GM19328 (cell line): ENCODE data around the gene COA1.
"Not testable (repeated sequence)": the region's sequence is repeated elsewhere in the genome, so short reads cannot be mapped to it uniquely, and the experiment has no call there.

Experiments used
- ATAC-seq: cut with Tn5 transposase; IDR thresholded peaks from one replicate; pipeline ENCODE4 v1.9.1; 2021; ENCODE audit warnings: mild to moderate bottlenecking, moderate library complexity; ENCODE audit not compliant: unreplicated experiment

Gene COA1

GRCh38 chr7:43729924-43730248 lies 563 bp upstream of the COA1 start:
- peak; percentile 4 for ATAC-seq

DNA sequence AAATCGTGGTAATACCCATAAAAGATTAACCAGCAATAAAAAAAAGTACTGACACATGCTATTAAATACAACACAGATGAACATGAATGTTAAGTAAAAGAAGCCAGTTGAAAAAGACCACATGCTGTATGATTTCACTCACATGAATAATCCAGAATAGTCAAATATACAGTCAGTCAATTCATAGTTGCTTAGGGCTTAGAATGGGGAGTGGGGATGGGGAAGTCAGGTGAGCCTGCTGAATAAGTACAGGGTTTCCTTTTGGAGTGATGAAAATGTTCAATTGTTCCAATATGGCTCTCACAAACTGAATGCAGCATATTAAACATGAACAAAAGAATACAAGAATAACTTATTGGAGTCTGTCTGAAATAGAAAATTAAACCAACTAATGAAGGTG lies 1.8 kb downstream of the COA1 start:
- ATAC-seq, result no peak

- ATAC-seq, result no peak
These were observed 2.3 kb downstream of the COA1 start for GRCh38 chr7:43727003-43727402.

DNA sequence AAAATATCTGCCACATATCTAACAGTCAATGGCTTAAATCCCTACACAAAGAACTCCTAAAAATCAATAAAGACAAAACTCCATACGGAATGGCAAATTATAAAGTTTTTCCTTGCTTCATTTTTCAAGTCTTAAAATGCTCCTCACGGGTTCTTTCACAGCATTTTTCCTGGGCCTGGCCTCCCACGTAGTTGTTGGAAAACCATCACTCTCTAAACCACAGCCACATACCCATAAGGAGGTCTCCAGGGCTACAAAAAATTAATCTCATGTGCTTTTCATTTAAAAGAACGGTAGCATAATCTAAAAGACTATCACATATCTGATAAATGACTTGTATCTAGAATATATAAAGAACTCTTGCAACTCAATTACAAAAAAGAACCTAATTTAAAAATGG lies 2.9 kb downstream of the COA1 start:
- ATAC-seq, result no peak

DNA sequence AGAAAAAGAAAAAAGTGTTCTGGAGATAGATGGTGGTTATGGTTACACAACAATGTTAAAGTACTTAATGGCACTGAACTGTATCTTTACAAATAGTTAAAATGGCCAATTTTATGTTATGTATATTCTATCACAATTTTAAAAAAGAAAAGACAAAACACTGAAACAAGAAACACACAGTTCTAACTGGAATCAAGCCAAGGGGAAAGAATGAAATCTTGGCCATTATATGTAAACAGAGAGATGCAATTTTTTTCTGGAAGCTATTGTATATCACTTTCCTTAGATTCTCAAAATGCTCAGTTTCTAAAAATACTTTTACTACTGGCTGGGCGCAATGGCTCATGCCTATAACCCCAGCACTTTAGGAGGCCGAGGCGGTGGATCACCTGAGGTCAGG lies 4.1 kb downstream of the COA1 start:
- ATAC-seq, result no peak

- no peak for ATAC-seq
These were observed 6.3 kb downstream of the COA1 start for GRCh38 chr7:43723007-43723341.

DNA sequence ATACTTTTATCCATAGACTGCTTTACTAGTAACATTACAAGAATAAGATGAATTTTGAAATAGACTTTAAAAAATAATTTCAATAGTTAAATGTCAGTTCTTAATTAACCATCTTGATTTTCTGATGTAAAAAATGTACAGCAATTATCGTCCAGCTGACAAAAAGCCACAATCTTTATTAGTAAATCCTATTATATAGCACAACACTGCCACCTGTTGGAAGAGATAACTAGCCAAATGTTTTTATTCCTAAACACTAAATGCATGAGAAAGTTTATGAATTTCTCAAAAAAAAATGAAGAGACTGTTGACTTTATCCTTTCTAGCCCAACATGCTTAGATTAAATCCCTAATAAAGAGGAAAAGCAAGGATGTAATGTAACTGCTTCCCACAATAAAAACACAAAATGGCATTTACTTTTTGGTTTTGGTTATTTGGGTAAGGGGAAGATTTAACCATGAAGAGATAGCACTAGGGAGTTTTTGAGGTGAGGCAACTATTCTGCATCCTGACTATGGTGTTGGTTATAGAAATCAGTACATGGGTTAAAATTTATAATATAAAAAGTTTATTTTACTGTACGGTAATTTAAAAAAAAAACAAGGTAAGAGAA lies 8.0 kb downstream of the COA1 start:
- no peak for ATAC-seq

DNA sequence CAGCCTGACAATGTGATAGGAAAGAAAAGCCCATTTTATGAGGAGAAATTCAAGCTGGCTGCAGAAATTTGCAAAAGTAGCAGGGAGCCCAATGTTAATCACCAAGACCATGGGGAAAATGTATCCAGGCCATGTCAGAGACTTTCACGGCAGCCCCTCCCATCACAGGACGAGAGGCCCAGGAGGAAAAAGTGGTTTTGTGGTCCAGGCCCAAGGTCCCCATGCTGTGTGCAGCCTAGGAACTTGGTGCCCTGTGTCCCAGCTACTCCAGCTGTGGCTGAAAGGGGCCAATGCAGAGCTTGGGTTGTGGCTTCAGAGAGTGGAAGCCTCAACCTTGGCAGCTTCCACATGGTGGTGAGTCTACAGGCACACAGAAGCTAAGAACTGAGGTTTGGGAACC lies 12.7 kb downstream of the COA1 start:
- ATAC-seq, result no peak

DNA sequence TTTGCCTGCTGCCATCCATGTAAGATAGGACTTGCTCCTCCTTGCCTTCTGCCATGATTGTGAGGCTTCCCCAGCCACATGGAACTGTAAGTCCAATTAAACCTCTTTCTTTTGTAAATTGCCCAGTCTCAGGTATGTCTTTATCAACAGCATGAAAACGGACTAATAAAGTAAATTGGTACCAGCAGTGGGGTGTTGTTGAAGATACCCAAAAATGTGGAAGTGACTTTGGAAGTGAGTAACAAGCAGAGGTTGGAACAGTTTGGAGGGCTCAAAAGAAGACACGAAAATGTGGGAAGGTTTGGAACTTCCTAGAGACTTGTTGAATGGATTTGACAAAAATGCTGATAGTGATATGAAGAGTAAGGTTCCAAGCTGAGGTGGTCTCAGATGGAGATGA lies 13.4 kb downstream of the COA1 start:
- ATAC-seq, result not testable (repeated sequence)

- no peak for ATAC-seq
These were observed 17.8 kb downstream of the COA1 start for GRCh38 chr7:43711503-43711902.

DNA sequence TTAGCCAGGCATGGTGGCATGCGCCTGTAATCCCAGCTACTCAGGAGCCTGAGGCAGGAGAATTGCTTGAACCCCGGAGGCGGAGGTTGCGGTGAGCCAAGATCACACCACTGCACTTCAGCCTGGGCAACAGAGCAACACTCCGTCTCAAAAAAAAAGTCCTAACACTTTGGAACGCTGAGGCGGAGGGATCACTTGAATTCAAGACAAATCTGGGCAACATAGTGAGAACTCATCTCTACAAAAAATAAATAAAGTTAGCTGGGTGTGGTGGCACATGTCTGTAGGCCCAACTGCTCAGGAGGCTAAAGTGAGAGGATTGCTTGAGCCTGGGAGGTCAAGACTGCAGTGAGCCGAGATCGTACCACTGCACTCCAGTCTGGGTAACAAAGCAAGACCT lies 21.3 kb downstream of the COA1 start:
- ATAC-seq, result not testable (repeated sequence)

DNA sequence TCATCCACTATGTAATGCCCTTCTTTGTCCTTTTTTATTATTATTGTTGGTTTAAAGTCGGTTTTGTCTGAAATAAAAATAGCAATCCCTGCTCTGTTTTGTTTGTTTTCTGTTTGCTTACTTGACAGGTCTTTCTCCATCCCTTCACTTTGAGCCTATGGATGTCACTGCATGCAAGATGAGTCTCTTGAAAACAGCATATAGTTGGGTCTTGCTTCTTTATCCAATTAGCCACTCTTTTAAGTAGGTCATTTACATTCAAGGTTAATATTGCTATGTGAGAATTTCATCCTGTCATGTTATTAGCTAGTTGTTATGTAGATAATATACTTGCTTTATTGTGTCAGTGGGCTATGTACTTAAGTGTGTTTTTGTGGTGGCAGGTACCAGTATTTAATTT lies 25.8 kb downstream of the COA1 start:
- ATAC-seq, result no peak

DNA sequence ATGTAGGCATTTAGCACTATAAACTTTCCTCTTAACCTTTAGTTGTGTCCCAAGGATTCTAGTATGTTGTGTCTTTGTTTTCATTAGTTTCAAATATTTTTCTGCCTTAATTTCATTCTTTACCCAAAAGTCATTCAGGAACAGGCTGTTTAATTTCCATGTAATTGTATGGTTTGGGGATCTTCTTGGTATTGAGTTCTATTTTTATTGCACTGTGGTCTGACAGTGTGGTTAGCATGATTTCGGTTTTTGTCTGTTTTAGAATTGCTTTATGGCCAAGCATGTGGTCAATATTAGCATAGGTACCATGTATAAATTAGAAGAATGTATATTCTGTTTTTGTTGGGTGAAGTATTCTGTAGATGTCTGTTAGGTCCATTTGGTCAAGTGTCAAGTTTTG lies 26.3 kb downstream of the COA1 start:
- no peak for ATAC-seq

DNA sequence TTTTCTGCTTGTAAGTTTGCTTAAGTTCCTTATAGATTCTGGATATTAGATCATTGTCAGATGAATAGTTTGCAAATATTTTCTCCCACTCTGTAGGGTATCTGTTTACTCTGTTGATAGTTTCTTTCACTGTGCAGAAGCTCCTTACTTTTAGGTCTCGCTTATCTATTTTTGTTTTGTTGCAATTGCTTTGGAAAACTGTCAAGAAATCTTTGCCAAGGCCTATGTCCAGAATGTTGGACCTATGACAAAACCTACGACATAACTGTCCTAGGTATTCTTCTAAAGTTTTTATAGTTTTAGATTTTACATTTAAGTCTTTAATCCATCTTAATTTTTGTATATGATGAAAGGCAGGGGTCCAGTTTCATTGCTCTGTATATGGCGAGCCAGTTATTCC lies 27.4 kb downstream of the COA1 start:
- ATAC-seq, result no peak

- ATAC-seq, result no peak
These were observed 27.8 kb downstream of the COA1 start for GRCh38 chr7:43701500-43701854.

DNA sequence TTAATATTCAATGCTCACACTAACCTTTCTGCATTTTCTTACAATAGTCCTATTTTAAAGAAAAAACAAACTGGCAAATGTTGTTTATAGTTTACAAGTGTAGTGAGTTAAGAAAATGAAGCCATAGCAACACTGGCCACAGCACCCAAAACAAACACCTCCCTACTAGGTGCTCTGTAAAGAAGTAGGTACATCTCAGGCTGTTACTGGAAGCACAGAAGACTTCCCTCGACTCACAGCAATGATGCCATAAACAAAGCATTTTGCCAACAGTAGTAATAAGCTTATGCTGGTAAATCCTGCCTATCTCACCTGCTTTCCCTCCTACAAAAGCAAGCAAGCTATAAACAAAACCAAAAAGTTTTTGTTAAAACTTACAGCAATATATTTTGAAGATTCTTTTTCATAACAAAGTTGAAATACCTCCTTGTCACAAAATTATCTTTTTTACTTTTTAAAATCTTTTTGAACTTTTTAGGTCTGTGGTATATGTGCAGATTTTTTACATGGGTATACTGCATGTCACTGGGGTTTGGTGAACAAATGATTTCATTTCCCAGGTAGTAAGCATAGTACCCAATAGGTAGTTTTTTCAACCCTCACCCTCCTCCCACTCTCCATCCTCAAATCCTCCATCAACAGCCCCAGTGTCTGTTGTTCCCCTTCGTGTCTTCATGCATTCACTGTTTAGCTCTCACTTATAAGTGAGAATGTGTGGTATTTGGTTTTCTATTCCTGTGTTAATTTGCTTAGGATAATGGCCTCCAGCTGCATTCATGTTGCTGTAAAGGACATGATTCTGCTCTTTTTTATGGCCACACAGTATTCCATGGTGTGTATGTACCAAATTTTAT lies 28.4 kb downstream of the COA1 start:
- no peak for ATAC-seq

DNA sequence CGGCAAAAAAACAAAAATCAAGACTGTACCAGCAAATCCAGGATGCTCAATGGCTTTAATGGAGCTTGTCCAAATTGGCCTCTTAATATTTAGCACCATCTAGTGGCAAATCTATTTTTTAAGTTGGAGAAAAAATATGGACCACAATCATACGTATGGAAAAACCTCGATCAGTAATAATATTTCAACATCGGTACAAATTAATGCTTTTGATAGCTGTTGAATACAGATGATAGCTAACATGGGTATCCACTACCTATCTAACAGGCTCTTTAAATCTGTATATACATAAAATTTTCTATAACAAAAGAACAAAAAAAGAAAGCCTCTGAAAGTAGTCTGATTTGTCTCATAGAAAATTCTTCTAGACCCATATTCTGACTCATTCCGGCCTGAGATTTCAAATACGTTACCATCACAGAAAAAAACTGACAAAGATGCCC lies 29.2 kb downstream of the COA1 start:
- no peak for ATAC-seq

- no peak for ATAC-seq
These were observed 30.7 kb downstream of the COA1 start for GRCh38 chr7:43698460-43699255.

DNA sequence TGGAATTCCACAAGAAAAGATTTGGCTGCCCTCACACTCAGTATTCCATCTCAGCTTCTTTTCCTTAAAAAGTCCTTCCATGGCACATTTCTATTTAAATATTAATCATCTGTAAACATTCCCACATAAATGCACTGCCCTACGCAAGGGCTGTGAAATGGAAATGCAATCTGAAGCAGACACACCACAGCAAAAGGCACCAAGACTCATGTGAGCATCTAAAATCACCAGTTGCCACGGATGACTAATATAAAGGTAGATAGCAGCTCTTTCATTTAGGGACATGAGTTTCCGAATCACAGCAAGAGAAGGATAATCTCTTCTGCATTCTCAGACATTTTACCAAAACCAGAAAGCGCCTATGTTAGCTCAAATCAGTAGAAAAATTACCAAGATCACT lies 31.6 kb downstream of the COA1 start:
- ATAC-seq, result no peak

DNA sequence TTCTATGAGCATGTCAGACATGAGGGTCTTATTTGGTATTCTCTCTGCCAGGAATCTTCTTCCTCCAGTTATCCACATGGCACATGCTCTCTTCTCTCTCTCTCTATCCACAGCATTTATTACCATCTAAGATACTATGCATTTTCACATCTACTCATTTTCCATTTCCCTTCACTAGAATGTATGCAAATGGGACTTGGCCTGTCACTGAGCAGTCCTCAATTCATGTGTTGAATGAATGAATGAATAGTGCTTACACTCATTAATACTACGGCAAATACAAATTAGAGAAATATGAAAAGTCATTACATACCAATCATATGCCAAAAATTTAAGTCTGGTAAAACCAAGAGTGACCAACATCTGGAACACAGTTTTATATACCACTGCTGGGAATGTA lies 34.0 kb downstream of the COA1 start:
- no peak for ATAC-seq

- ATAC-seq, result no peak
These were observed 34.9 kb downstream of the COA1 start for GRCh38 chr7:43694399-43694748.

DNA sequence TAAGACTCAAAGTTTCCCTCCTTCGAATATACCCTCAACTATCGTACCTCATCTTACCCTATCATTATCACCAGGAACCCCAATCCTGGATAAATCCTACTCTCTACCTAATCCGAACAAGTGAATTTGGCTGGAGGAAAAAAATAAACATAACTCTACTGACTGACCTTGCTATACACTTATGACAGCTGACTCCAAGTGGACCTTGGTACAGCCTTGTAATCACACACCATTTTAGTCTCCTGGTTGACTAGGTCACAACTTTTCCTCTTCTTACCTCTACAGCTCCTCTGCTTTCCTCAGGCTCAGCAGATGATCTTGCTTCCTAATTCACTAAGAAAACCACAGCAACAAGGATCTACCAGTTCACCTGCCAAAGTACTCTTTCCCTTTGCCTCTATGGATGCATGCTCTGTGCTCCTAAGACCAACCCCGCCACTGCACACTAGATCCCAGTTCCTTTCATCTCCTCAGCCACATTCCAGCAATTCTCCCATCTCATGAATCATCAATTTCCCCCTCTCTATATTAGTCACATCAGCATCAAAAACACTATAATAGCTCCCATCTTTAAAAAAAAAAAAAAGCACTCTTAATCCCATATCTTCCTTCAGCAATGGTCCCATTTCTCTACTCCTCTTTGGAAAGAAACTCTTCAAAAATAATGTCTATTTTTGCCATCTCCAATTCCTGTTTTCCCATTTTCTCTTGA lies 35.5 kb downstream of the COA1 start:
- no peak for ATAC-seq
